Trophoblast cell (in vitro differentiated cells and primary cell): ENCODE measurements around the gene CAMK4.

Experiments used
- DNase-seq, 2 donors: peaks; one replicate each; pipeline ENCODE4 v3.0.0-alpha.2; 2016
- H2AFZ ChIP-seq: 2 replicates; pipeline ENCODE4 v1.6.1; 2013; ENCODE audit warnings: low read length, moderate library complexity, mild to moderate bottlenecking; ENCODE audit not compliant: insufficient read depth, poor library complexity
- H2AK5ac ChIP-seq: 2 replicates; pipeline ENCODE4 v1.6.1; 2013; ENCODE audit warnings: mild to moderate bottlenecking, low read length
- H2BK120ac ChIP-seq: 2 replicates; pipeline ENCODE4 v1.6.1; 2013; ENCODE audit warnings: low read length, mild to moderate bottlenecking, moderate library complexity; ENCODE audit not compliant: insufficient read depth, poor library complexity
- H2BK12ac ChIP-seq: 2 replicates; pipeline ENCODE4 v1.6.1; 2013; ENCODE audit warnings: mild to moderate bottlenecking, low read length, moderate library complexity
- H2BK5ac ChIP-seq: 2 replicates; pipeline ENCODE4 v1.6.1; 2013; ENCODE audit warnings: low read length, low read depth, moderate library complexity, mild to moderate bottlenecking; ENCODE audit not compliant: poor library complexity
- H3K14ac ChIP-seq: 2 replicates; pipeline ENCODE4 v1.6.1; 2013; ENCODE audit warnings: mild to moderate bottlenecking, low read length
- H3K18ac ChIP-seq: 2 replicates; pipeline ENCODE4 v1.6.1; 2013; ENCODE audit warnings: mild to moderate bottlenecking, low read length
- H3K23ac ChIP-seq: 2 replicates; pipeline ENCODE4 v1.6.1; 2013; ENCODE audit warnings: low read length
- H3K27ac ChIP-seq: 2 replicates; pipeline ENCODE4 v1.5.1; 2013; ENCODE audit warnings: low read depth, mild to moderate bottlenecking, inconsistent platforms, low read length, moderate library complexity
- H3K27me3 ChIP-seq: 2 replicates; pipeline ENCODE4 v1.6.1; 2013; ENCODE audit warnings: inconsistent platforms, mild to moderate bottlenecking, low read length, moderate library complexity; ENCODE audit not compliant: insufficient read depth
- H3K36me3 ChIP-seq, 2 experiments: 1 replicate in 1 of 2; 2 replicates in 1 of 2; pipeline ENCODE4 v1.6.1; 2013; ENCODE audit warnings: low read length in 2 of 2, mild to moderate bottlenecking in 2 of 2, moderate library complexity in 1 of 2; ENCODE audit not compliant: insufficient read depth in 2 of 2, control insufficient read depth in 1 of 2
- H3K4ac ChIP-seq: 2 replicates; pipeline ENCODE4 v1.6.1; 2013; ENCODE audit warnings: low read depth, mild to moderate bottlenecking, low read length, moderate library complexity
- H3K4me1 ChIP-seq, 2 experiments: 1 replicate in 1 of 2; 2 replicates in 1 of 2; pipeline ENCODE4 v1.6.1; 2013; ENCODE audit warnings: low read length in 2 of 2, mild to moderate bottlenecking in 2 of 2, moderate library complexity in 1 of 2; ENCODE audit not compliant: insufficient read depth in 2 of 2, control insufficient read depth in 1 of 2
- H3K4me2 ChIP-seq: 2 replicates; pipeline ENCODE4 v1.6.1; 2013; ENCODE audit warnings: inconsistent platforms, mild to moderate bottlenecking, low read length, moderate library complexity
- H3K4me3 ChIP-seq: 2 replicates; pipeline ENCODE4 v1.5.1; 2013; ENCODE audit warnings: mild to moderate bottlenecking, low read depth, low read length, inconsistent platforms
- H3K79me1 ChIP-seq: one replicate; pipeline ENCODE4 v1.6.1; 2013; ENCODE audit warnings: low read length
- H3K79me2 ChIP-seq: 2 replicates; pipeline ENCODE4 v1.6.1; 2013; ENCODE audit warnings: low read length, mild to moderate bottlenecking; ENCODE audit not compliant: control insufficient read depth, insufficient read depth, poor library complexity
- H3K9ac ChIP-seq: 2 replicates; pipeline ENCODE4 v1.6.1; 2013; ENCODE audit warnings: mild to moderate bottlenecking, low read length
- H3K9me3 ChIP-seq: 2 replicates; pipeline ENCODE4 v1.6.1; 2013; ENCODE audit warnings: low read depth, mild to moderate bottlenecking, control low read depth, inconsistent platforms, low read length; ENCODE audit not compliant: insufficient read depth
- H4K12ac ChIP-seq: 2 replicates; pipeline ENCODE4 v1.6.1; 2013; ENCODE audit warnings: low read depth, mild to moderate bottlenecking, low read length, moderate library complexity
- H4K8ac ChIP-seq: 2 replicates; pipeline ENCODE4 v1.6.1; 2013; ENCODE audit warnings: low read depth, mild to moderate bottlenecking, low read length, moderate library complexity
- H4K91ac ChIP-seq: one replicate; pipeline ENCODE4 v1.6.1; 2013; ENCODE audit warnings: low read depth, mild to moderate bottlenecking, low read length, moderate library complexity
- WGBS: extraction: QIAGEN DNeasy Blood & Tissue Kit; methylation state at CpG from one replicate; pipeline ENCODE4 v1.1.7; 2013; ENCODE audit warnings: missing lambda C conversion rate; ENCODE audit not compliant: insufficient read length, insufficient coverage; ENCODE audit errors: extremely low coverage; 5-methylcytosine and 5-hydroxymethylcytosine counted together

CAMK4 gene

DNA sequence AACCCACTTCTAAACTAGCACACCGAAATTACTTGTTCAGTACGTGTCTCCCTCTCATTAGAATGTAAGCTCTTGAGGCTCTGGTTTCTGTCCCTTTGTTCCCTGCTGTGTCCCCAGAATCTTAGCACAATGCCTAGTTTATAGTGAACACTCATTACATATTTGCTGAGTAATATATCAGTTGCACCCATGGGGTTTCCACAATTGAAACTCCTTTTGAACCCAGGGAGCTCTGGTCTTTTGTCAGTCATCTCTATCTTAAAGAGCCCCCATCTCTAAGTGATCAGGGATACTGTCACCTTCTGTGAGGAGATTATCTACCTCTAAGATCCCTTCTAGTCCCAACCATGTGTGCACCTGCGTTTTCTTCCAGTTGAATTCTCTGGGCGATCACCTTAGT, 12.8 kb downstream of the CAMK4 start:
- Histone ChIP-seq H3K36me3 (no peaks in the 10 kb centered on the region), H3K4me2 (no peak overlapping the region), H3K14ac (no peak overlapping the region), H3K4me1 (no peaks in the 10 kb centered on the region), H2AK5ac (no peak overlapping the region), H3K18ac (no peak overlapping the region), H3K4me3 (no peak overlapping the region), H2AFZ (no peak overlapping the region), H3K23ac (no peak overlapping the region), H2BK120ac (no peak overlapping the region), H4K12ac (no peak overlapping the region), H3K4ac (no peak overlapping the region), H3K9me3 (no peaks in the 10 kb centered on the region), H3K79me2 (no peaks in the 10 kb centered on the region), H3K79me1 (no peaks in the 10 kb centered on the region), H3K9ac (no peak overlapping the region), H4K91ac (no peak overlapping the region), H4K8ac (no peak overlapping the region), H3K27ac (no peak overlapping the region), H2BK5ac (no peak overlapping the region), H2BK12ac (no peak overlapping the region), H3K27me3 (no peaks in the 10 kb centered on the region)
- DNase-seq, result no peak
- WGBS, result no CpG with 5 or more reads among the region's 4 CpGs

DNA sequence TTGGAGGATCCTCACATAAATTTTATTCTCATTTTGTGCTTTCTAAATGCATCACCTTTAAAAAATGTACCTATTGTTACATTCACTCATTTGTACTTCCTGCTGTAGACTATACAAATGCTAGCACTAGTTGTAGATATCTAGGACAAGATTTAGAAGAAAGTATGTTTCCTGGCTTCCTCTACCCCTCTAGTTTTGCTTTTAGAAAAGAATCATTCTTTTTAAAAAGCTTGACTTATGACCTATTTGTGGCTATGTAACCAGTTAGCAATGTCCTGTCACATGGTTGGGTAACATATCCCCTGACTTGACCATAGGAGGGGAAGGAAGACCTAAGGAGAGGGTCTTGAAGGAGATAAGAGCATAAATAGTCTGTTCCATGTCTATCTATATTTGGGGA, 13.3 kb downstream of the CAMK4 start:
- no peaks in the 10 kb centered on the region for H3K79me2 ChIP-seq
- H3K18ac ChIP-seq, result no peak overlapping the region
- no peaks in the 10 kb centered on the region for H3K9me3 ChIP-seq
- no peak overlapping the region for H3K14ac ChIP-seq
- no peak overlapping the region for H3K4me3 ChIP-seq
- H3K27ac ChIP-seq, result no peak overlapping the region
- no peaks in the 10 kb centered on the region for H3K79me1 ChIP-seq
- no peak overlapping the region for H4K12ac ChIP-seq
- H3K27me3 ChIP-seq, result no peaks in the 10 kb centered on the region
- no peak overlapping the region for H2AFZ ChIP-seq
- no peaks in the 10 kb centered on the region for H3K36me3 ChIP-seq
- no peak overlapping the region for H3K4ac ChIP-seq
- no peak overlapping the region for H4K8ac ChIP-seq
- no peak overlapping the region for H3K9ac ChIP-seq
- no peaks in the 10 kb centered on the region for H3K4me1 ChIP-seq
- no peak overlapping the region for H3K4me2 ChIP-seq
- no peak overlapping the region for H2BK5ac ChIP-seq
- no peak for DNase-seq
- no peak overlapping the region for H2BK12ac ChIP-seq
- no peak overlapping the region for H4K91ac ChIP-seq
- no peak overlapping the region for H2BK120ac ChIP-seq
- no peak overlapping the region for H3K23ac ChIP-seq
- no peak overlapping the region for H2AK5ac ChIP-seq

DNA sequence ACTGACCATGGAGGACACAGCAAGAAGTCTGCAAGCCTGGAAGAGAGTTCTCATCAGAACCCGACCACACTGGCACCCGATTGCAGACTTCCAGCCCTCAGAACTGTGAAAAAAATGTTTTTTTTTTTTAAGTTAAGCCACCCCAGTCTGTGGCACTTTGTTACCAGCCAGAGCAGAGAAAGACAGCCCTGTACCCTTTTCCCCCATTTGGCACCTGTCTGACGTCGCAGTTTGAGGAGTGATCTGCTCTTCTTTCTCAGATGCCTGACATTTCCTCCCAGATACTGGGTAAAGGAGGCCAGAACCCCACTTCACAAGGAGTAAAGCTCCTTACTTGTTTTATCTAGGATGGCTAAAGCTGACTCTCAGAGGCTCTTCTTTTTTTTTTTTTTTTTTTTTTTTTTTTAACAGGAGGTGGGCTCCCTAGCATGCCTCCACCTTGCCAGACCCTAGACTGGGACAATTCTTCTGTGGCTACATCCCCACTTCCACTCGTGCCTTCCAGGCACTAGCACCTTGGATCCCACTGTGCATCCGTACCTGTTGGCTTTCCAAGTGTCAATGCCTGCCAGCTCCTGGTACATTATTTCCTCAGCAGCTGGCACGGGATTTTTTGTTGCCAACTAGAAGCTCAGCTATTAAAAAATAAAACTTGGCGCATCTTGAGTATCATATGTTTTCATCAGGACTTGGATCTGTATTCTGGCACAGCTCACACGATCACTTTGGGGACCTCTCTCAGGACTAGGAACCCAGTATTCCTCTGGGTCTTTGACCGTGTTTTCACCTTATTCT, 14.4 kb downstream of the CAMK4 start:
- Histone ChIP-seq H3K4me1 (no peaks in the 10 kb centered on the region), H3K23ac (no peak overlapping the region), H3K4ac (no peak overlapping the region), H3K36me3 (no peaks in the 10 kb centered on the region), H4K91ac (no peak overlapping the region), H2AFZ (no peak overlapping the region), H2BK5ac (no peak overlapping the region), H3K4me2 (no peak overlapping the region), H3K27me3 (no peaks in the 10 kb centered on the region), H4K12ac (no peak overlapping the region), H3K79me2 (no peaks in the 10 kb centered on the region), H3K14ac (no peak overlapping the region), H2BK120ac (no peak overlapping the region), H3K79me1 (no peaks in the 10 kb centered on the region), H3K9ac (no peak overlapping the region), H4K8ac (no peak overlapping the region), H2BK12ac (no peak overlapping the region), H3K27ac (no peak overlapping the region), H3K18ac (no peak overlapping the region), H3K4me3 (no peak overlapping the region), H2AK5ac (no peak overlapping the region), H3K9me3 (no peaks in the 10 kb centered on the region)
- no peak for DNase-seq
- WGBS, result no CpG with 5 or more reads among the region's 10 CpGs

DNA sequence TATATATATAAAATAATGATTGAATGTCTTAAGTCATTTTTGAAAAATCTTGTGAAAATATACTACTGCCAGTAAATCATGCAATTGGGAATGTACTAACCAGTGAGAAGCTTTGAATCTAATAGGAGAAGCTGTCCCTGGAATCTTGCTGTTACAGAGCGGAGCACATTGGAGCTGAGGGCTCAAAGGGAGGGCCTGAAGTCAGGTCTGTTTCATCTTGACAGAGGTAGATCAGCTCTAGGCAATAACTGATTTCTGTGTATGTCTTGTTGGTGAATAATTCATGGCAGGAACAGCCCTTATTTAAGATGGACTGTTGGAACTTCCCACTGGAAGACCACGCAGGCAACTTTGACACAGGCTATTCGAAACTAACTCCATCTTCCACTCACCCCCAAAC, 17.5 kb downstream of the CAMK4 start:
- Histone ChIP-seq H3K23ac (no peak overlapping the region), H3K36me3 (no peaks in the 10 kb centered on the region), H3K4me2 (no peak overlapping the region), H3K9ac (no peak overlapping the region), H2BK5ac (no peak overlapping the region), H4K91ac (no peak overlapping the region), H4K8ac (no peak overlapping the region), H3K4me3 (no peak overlapping the region), H3K9me3 (no peaks in the 10 kb centered on the region), H2BK12ac (no peak overlapping the region), H3K79me2 (no peaks in the 10 kb centered on the region), H3K14ac (no peak overlapping the region), H2AFZ (no peak overlapping the region), H3K18ac (no peak overlapping the region), H3K27me3 (no peaks in the 10 kb centered on the region), H3K4ac (no peak overlapping the region), H3K27ac (no peak overlapping the region), H2BK120ac (no peak overlapping the region), H4K12ac (no peak overlapping the region), H3K4me1 (no peaks in the 10 kb centered on the region), H3K79me1 (no peaks in the 10 kb centered on the region), H2AK5ac (no peak overlapping the region)
- no CpG with 5 or more reads among the region's 3 CpGs for WGBS
- no peak for DNase-seq
